RWPE2 (cell line): ENCODE results near the gene GRIK3.

Experiments used
- ATAC-seq: fragments of 200-7000 bp; cut with Tn5 transposase; 3 replicates; pipeline ENCODE4 v1.9.1; 2021; ENCODE audit warnings: low read depth
- DNase-seq: peaks from one replicate; pipeline ENCODE4 v3.0.0-alpha.2; 2020; ENCODE audit warnings: low spot score
- H3K27ac ChIP-seq: fragments of 450-650 bp; 2 replicates; pipeline ENCODE4 v1.5.1; 2017; ENCODE audit warnings: mild to moderate bottlenecking; ENCODE audit not compliant: poor library complexity, severe bottlenecking
- H3K27me3 ChIP-seq: fragments of 250-450 bp; sonication (Bioruptor Pico); 2 replicates; pipeline ENCODE4 v1.5.1; 2021; ENCODE audit warnings: mild to moderate bottlenecking, moderate library complexity; ENCODE audit not compliant: insufficient read depth, poor library complexity, severe bottlenecking
- H3K36me3 ChIP-seq: fragments of 250-450 bp; sonication (Bioruptor Pico); 2 replicates; pipeline ENCODE4 v1.5.1; 2020; ENCODE audit warnings: low read depth, mild to moderate bottlenecking, moderate library complexity
- H3K4me1 ChIP-seq: fragments of 250-450 bp; sonication (Bioruptor Pico); 2 replicates; pipeline ENCODE4 v1.5.1; 2021; ENCODE audit warnings: mild to moderate bottlenecking, moderate library complexity; ENCODE audit not compliant: insufficient read depth, poor library complexity, severe bottlenecking
- H3K4me3 ChIP-seq: fragments of 250-450 bp; sonication (Bioruptor Pico); 2 replicates; pipeline ENCODE4 v1.5.1; 2021; ENCODE audit warnings: mild to moderate bottlenecking, moderate library complexity; ENCODE audit not compliant: severe bottlenecking
- H3K9me3 ChIP-seq: fragments of 250-450 bp; sonication (Bioruptor Pico); 2 replicates; pipeline ENCODE4 v1.5.1; 2021; ENCODE audit warnings: mild to moderate bottlenecking, moderate library complexity; ENCODE audit not compliant: severe bottlenecking
- TF ChIP-seq, protein P1 (sequence below): fragments of 450-650 bp; IDR thresholded peaks from one replicate; pipeline ENCODE4 v1.5.1; 2017; ENCODE audit warnings: mild to moderate bottlenecking, moderate library complexity; ENCODE audit not compliant: poor library complexity, severe bottlenecking

The GRIK3 gene

DNA sequence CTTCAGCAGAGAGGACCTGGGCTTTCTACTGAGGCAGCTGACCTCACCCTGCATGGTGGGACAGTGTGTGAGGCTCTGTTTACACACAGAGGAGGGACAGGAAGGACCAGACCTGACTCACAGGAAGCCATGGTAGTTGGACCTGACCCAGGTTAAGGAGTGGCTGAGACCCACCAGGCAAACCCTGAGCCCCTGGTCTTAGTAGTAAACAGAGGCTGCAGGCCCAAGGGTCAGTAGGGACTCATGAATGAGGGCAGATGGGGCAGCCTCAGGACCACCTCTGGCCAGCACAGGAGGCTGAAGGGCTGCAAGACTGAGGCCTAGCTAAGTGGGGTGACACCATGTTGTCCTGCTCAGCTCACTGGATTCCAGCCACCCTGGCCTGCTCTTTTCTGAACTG, 273.2 kb downstream of the GRIK3 start:
- Histone ChIP-seq H3K27ac (no peak overlapping the region), H3K36me3 (no peaks in the 10 kb centered on the region), H3K9me3 (no peaks in the 10 kb centered on the region), H3K4me3 (no peak overlapping the region), H3K27me3 (no peaks in the 10 kb centered on the region), H3K4me1 (no peaks in the 10 kb centered on the region)
- no peak for DNase-seq
- TF ChIP-seq, protein P1, sequence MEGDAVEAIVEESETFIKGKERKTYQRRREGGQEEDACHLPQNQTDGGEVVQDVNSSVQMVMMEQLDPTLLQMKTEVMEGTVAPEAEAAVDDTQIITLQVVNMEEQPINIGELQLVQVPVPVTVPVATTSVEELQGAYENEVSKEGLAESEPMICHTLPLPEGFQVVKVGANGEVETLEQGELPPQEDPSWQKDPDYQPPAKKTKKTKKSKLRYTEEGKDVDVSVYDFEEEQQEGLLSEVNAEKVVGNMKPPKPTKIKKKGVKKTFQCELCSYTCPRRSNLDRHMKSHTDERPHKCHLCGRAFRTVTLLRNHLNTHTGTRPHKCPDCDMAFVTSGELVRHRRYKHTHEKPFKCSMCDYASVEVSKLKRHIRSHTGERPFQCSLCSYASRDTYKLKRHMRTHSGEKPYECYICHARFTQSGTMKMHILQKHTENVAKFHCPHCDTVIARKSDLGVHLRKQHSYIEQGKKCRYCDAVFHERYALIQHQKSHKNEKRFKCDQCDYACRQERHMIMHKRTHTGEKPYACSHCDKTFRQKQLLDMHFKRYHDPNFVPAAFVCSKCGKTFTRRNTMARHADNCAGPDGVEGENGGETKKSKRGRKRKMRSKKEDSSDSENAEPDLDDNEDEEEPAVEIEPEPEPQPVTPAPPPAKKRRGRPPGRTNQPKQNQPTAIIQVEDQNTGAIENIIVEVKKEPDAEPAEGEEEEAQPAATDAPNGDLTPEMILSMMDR, result no peak
- no peak for ATAC-seq

DNA sequence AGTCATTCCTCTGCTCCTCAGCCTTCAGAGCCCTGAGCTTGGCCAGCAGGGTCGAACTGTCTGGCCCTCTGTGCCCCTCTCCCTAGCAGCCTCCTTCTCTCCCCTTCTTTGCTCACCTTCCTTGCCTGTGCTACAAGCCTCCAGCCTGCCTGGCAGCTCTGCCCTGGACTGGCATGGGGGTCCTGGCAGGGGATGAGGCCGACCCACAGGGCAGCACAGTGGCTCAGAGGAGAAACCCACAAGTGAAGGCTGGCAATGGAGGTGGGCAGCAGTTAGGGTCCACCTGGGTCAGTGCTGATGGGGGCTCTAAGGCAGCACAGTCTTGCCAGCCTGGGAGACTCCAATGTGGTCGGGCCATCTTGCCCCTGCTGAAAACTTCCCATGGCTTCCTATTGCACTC, 274.2 kb downstream of the GRIK3 start:
- Histone ChIP-seq H3K27me3 (no peaks in the 10 kb centered on the region), H3K27ac (no peak overlapping the region), H3K36me3 (no peaks in the 10 kb centered on the region), H3K4me3 (no peak overlapping the region), H3K9me3 (no peaks in the 10 kb centered on the region), H3K4me1 (no peaks in the 10 kb centered on the region)
- no peak for DNase-seq
- TF ChIP-seq, protein P1, result no peak
- ATAC-seq, result no peak

DNA sequence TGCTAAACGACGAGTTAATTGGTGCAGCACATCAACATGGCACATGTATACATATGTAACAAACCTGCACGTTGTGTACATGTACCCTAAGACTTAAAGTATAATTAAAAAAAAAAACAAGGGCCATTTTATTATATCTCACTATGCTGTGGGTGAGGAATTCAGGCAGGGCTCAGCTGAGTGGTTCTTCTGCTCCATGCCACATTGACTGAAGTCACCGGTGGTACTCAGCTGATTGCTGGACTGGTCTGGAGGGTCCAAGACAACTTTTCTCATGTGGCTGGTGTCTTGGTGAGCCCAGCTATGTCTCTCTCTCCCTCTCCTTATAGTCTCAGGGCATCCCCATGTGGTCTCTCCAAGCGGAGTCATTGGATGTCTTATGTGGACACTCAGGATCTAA, 275.0 kb downstream of the GRIK3 start:
- Histone ChIP-seq H3K4me3 (no peak overlapping the region), H3K27ac (no peak overlapping the region), H3K9me3 (no peaks in the 10 kb centered on the region), H3K4me1 (no peaks in the 10 kb centered on the region), H3K27me3 (no peaks in the 10 kb centered on the region), H3K36me3 (no peaks in the 10 kb centered on the region)
- no peak for DNase-seq
- TF ChIP-seq, protein P1, result no peak
- no peak for ATAC-seq

DNA sequence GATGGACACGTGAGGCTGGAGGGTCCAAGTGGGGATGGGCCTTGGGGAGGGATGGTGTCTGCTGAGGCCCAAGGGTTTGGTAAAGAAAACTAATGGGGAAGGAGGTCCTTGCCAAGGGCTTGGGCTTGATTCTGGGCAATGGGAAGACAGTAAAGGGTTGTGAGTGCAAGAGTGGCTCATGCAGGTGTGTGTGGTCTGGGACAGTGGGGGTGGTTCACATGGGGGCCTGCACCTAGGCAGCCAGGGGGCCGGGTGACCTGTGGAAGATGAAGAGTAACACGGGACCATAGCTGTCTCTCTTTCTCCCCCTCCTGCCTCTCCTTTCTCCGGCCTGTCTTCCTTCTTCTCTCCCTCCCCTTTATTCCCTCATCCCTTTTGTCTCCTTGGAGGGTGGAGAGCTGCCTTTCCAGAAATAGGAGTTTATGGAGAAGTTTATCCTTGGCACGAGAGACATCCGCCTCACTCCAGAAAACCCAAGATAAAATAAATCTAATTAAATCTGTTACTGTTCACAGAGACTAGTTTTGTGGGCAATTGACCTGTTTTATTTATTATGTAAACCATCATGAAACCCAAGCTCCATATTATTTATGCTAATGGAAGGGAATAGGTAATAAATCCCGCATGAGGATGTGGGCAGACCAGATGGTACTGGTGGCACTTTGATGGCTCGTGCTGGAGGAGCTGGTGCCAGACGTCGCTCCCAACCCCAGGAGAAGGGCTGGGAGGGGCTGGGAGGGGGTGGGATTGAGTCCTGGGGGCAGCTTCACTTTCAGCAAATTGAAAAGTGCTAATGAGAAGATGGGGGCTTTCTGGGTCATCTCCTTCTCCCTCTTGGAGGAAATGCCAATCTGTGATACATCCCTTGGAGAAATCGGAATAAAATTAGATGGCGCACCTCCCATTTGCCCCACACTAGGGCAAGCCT, 278.7 kb downstream of the GRIK3 start:
- Histone ChIP-seq H3K4me1 (no peaks in the 10 kb centered on the region), H3K27me3 (no peaks in the 10 kb centered on the region), H3K4me3 (no peak overlapping the region), H3K36me3 (no peaks in the 10 kb centered on the region), H3K27ac (no peak overlapping the region), H3K9me3 (no peaks in the 10 kb centered on the region)
- DNase-seq, result no peak
- no peak for ATAC-seq
- TF ChIP-seq, protein P1, result no peak

DNA sequence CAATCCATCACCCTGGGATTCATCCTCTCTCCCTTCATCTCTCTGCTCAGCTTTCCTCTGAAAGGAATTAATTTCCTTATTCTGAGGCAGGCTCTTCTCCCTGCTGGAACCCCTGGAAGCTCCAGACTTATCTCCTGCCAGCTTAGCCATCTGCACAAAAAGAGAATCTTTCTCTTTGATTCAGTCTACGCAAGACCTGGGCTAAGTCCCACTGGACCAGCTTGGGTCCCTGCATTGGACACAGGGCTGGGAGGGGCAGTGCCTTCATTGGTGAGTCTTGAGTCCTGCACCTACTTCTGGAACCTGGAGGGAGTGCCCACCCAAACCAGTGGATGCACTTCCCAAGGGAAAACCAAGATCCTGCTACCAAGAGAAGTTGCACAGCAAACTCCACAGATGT, 279.9 kb downstream of the GRIK3 start:
- TF ChIP-seq, protein P1, result no peak
- Histone ChIP-seq H3K27ac (no peak overlapping the region), H3K9me3 (no peaks in the 10 kb centered on the region), H3K27me3 (no peaks in the 10 kb centered on the region), H3K4me3 (no peak overlapping the region), H3K36me3 (no peaks in the 10 kb centered on the region), H3K4me1 (no peaks in the 10 kb centered on the region)
- no peak for DNase-seq
- ATAC-seq, result no peak
